HG03571 (cell line): ENCODE measurements around the gene ZFHX3.

Experiments used
- ATAC-seq: cut with Tn5 transposase; IDR thresholded peaks from one replicate; pipeline ENCODE4 v1.9.1; 2021; ENCODE audit not compliant: unreplicated experiment

ZFHX3 gene

GRCh38 chr16:72957303-72958277, 90.3 kb downstream of the ZFHX3 start:
- no peak for ATAC-seq

GRCh38 chr16:72956124-72957064, 91.5 kb downstream of the ZFHX3 start:
- ATAC-seq: no peak

GRCh38 chr16:72952811-72953271, 95.1 kb downstream of the ZFHX3 start:
- ATAC-seq: no peak

- no peak for ATAC-seq
These were observed 95.5 kb downstream of the ZFHX3 start for GRCh38 chr16:72952404-72952803.

GRCh38 chr16:72951916-72952315, 96.0 kb downstream of the ZFHX3 start:
- ATAC-seq: no peak

GRCh38 chr16:72950669-72951068, 97.3 kb downstream of the ZFHX3 start:
- ATAC-seq: no peak

- ATAC-seq: no peak
These were observed 99.6 kb downstream of the ZFHX3 start for GRCh38 chr16:72948238-72948829.

GRCh38 chr16:72947379-72948237, 100.3 kb downstream of the ZFHX3 start:
- no peak for ATAC-seq

- ATAC-seq: no peak
These were observed 101.3 kb downstream of the ZFHX3 start for GRCh38 chr16:72946474-72947194.

GRCh38 chr16:72946063-72946462, 101.9 kb downstream of the ZFHX3 start:
- no peak for ATAC-seq

GRCh38 chr16:72945611-72946010, 102.3 kb downstream of the ZFHX3 start:
- no peak for ATAC-seq

- no peak for ATAC-seq
These were observed 103.0 kb downstream of the ZFHX3 start for GRCh38 chr16:72944757-72945485.

GRCh38 chr16:72942021-72942420, 105.9 kb downstream of the ZFHX3 start:
- no peak for ATAC-seq

GRCh38 chr16:72940886-72941285, 107.0 kb downstream of the ZFHX3 start:
- no peak for ATAC-seq

- no peak for ATAC-seq
These were observed 108.7 kb downstream of the ZFHX3 start for GRCh38 chr16:72939247-72939646.

- no peak for ATAC-seq
These were observed 109.1 kb downstream of the ZFHX3 start for GRCh38 chr16:72938795-72939164.

- ATAC-seq: no peak
These were observed 109.8 kb downstream of the ZFHX3 start for GRCh38 chr16:72937916-72938794.

GRCh38 chr16:72937360-72937759, 110.6 kb downstream of the ZFHX3 start:
- ATAC-seq: no peak
